ENCODE data around the gene PARD3.

The PARD3 gene

GRCh38 chr10:34216348-34216945 is 598.6 kb downstream of the PARD3 start:
- Mint-ChIP-seq H3K27me3 (no peaks in the 10 kb centered on the region), H3K36me3 (no peaks in the 10 kb centered on the region), H3K9me3 (no peaks in the 10 kb centered on the region), H3K4me1 (peaks cover 9% of the 10 kb centered on the region), H3K4me3 (no peak overlapping the region), H3K27ac (no peak overlapping the region)

- peaks cover 3% of the 10 kb centered on the region for H3K27me3 Mint-ChIP-seq
- no peak overlapping the region for H3K27ac Mint-ChIP-seq
- no peaks in the 10 kb centered on the region for H3K4me1 Mint-ChIP-seq
- H3K36me3 Mint-ChIP-seq, result no peaks in the 10 kb centered on the region
- H3K4me3 Mint-ChIP-seq, result no peak overlapping the region
- no peaks in the 10 kb centered on the region for H3K9me3 Mint-ChIP-seq
Observed at GRCh38 chr10:34213805-34214197, 601.3 kb downstream of the PARD3 start.

- H3K27me3 Mint-ChIP-seq, result peaks cover 3% of the 10 kb centered on the region
- H3K36me3 Mint-ChIP-seq, result no peaks in the 10 kb centered on the region
- H3K4me1 Mint-ChIP-seq, result no peaks in the 10 kb centered on the region
- no peak overlapping the region for H3K4me3 Mint-ChIP-seq
- H3K9me3 Mint-ChIP-seq, result no peaks in the 10 kb centered on the region
- no peak overlapping the region for H3K27ac Mint-ChIP-seq
Observed at GRCh38 chr10:34213193-34213804, 601.8 kb downstream of the PARD3 start.

- Mint-ChIP-seq H3K4me3 (no peak overlapping the region), H3K9me3 (no peaks in the 10 kb centered on the region), H3K27me3 (peaks cover 18% of the 10 kb centered on the region), H3K36me3 (no peaks in the 10 kb centered on the region), H3K27ac (no peak overlapping the region), H3K4me1 (peaks cover 7% of the 10 kb centered on the region)
Observed at GRCh38 chr10:34207343-34207742, 607.8 kb downstream of the PARD3 start.

- no peaks in the 10 kb centered on the region for H3K36me3 Mint-ChIP-seq
- no peak overlapping the region for H3K27ac Mint-ChIP-seq
- H3K27me3 Mint-ChIP-seq, result peaks cover 18% of the 10 kb centered on the region
- no peaks in the 10 kb centered on the region for H3K9me3 Mint-ChIP-seq
- no peak overlapping the region for H3K4me3 Mint-ChIP-seq
- H3K4me1 Mint-ChIP-seq, result peaks cover 7% of the 10 kb centered on the region
Observed at GRCh38 chr10:34206935-34207268, 608.2 kb downstream of the PARD3 start.

GRCh38 chr10:34206078-34206934 is 608.8 kb downstream of the PARD3 start:
- Mint-ChIP-seq H3K4me3 (no peak overlapping the region), H3K27me3 (peaks cover 18% of the 10 kb centered on the region), H3K9me3 (no peaks in the 10 kb centered on the region), H3K36me3 (no peaks in the 10 kb centered on the region), H3K27ac (no peak overlapping the region), H3K4me1 (peaks cover 7% of the 10 kb centered on the region)

- Mint-ChIP-seq H3K27ac (no peak overlapping the region), H3K36me3 (no peaks in the 10 kb centered on the region), H3K4me3 (no peak overlapping the region), H3K27me3 (peaks cover 18% of the 10 kb centered on the region), H3K4me1 (peaks cover 7% of the 10 kb centered on the region), H3K9me3 (no peaks in the 10 kb centered on the region)
Observed at GRCh38 chr10:34205452-34205851, 609.6 kb downstream of the PARD3 start.

- H3K4me3 Mint-ChIP-seq, result no peak overlapping the region
- H3K27me3 Mint-ChIP-seq, result peaks cover 17% of the 10 kb centered on the region
- H3K27ac Mint-ChIP-seq, result no peak overlapping the region
- no peaks in the 10 kb centered on the region for H3K9me3 Mint-ChIP-seq
- H3K4me1 Mint-ChIP-seq, result peaks cover 7% of the 10 kb centered on the region
- no peaks in the 10 kb centered on the region for H3K36me3 Mint-ChIP-seq
Observed at GRCh38 chr10:34203966-34204630, 611.0 kb downstream of the PARD3 start.

- no peaks in the 10 kb centered on the region for H3K36me3 Mint-ChIP-seq
- H3K4me3 Mint-ChIP-seq, result no peak overlapping the region
- H3K9me3 Mint-ChIP-seq, result no peaks in the 10 kb centered on the region
- no peak overlapping the region for H3K27ac Mint-ChIP-seq
- H3K4me1 Mint-ChIP-seq, result peaks cover 3% of the 10 kb centered on the region
- peaks cover 10% of the 10 kb centered on the region for H3K27me3 Mint-ChIP-seq
Observed at GRCh38 chr10:34200355-34200901, 614.7 kb downstream of the PARD3 start.

GRCh38 chr10:34198953-34199352 is 616.1 kb downstream of the PARD3 start:
- Mint-ChIP-seq H3K36me3 (no peaks in the 10 kb centered on the region), H3K27me3 (peaks cover 4% of the 10 kb centered on the region), H3K4me1 (no peaks in the 10 kb centered on the region), H3K9me3 (no peaks in the 10 kb centered on the region), H3K4me3 (no peak overlapping the region), H3K27ac (no peak overlapping the region)

GRCh38 chr10:34196058-34196433 is 619.0 kb downstream of the PARD3 start:
- no peaks in the 10 kb centered on the region for H3K9me3 Mint-ChIP-seq
- no peak overlapping the region for H3K27ac Mint-ChIP-seq
- H3K27me3 Mint-ChIP-seq, result peaks cover 2% of the 10 kb centered on the region

GRCh38 chr10:34195364-34196057 is 619.6 kb downstream of the PARD3 start:
- H3K27me3 Mint-ChIP-seq, result peaks cover 2% of the 10 kb centered on the region

More at GRCh38 chr10:34196058-34196433, 619.0 kb downstream of the PARD3 start:
- Mint-ChIP-seq H3K4me3 (no peak overlapping the region), H3K4me1 (no peaks in the 10 kb centered on the region), H3K36me3 (no peaks in the 10 kb centered on the region)

GRCh38 chr10:34193931-34194626 is 621.0 kb downstream of the PARD3 start:
- Mint-ChIP-seq H3K27ac (no peak overlapping the region), H3K27me3 (peaks cover 2% of the 10 kb centered on the region), H3K4me3 (no peak overlapping the region), H3K4me1 (no peaks in the 10 kb centered on the region), H3K9me3 (no peaks in the 10 kb centered on the region), H3K36me3 (no peaks in the 10 kb centered on the region)

More at GRCh38 chr10:34195364-34196057, 619.6 kb downstream of the PARD3 start:
- no peaks in the 10 kb centered on the region for H3K36me3 Mint-ChIP-seq
- H3K4me3 Mint-ChIP-seq, result no peak overlapping the region
- H3K27ac Mint-ChIP-seq, result no peak overlapping the region
- no peaks in the 10 kb centered on the region for H3K9me3 Mint-ChIP-seq
- H3K4me1 Mint-ChIP-seq, result no peaks in the 10 kb centered on the region

- H3K9me3 Mint-ChIP-seq, result no peaks in the 10 kb centered on the region
- no peaks in the 10 kb centered on the region for H3K4me1 Mint-ChIP-seq
- no peak overlapping the region for H3K4me3 Mint-ChIP-seq
- H3K27me3 Mint-ChIP-seq, result peaks cover 2% of the 10 kb centered on the region
- H3K36me3 Mint-ChIP-seq, result no peaks in the 10 kb centered on the region
- no peak overlapping the region for H3K27ac Mint-ChIP-seq
Observed at GRCh38 chr10:34192646-34193045, 622.5 kb downstream of the PARD3 start.

GRCh38 chr10:34191406-34191805 is 623.7 kb downstream of the PARD3 start:
- no peak overlapping the region for H3K4me3 Mint-ChIP-seq
- H3K27ac Mint-ChIP-seq, result no peak overlapping the region
- H3K9me3 Mint-ChIP-seq, result no peaks in the 10 kb centered on the region
- peaks cover 2% of the 10 kb centered on the region for H3K27me3 Mint-ChIP-seq
- no peaks in the 10 kb centered on the region for H3K36me3 Mint-ChIP-seq
- no peaks in the 10 kb centered on the region for H3K4me1 Mint-ChIP-seq
